8988T (cell line): ENCODE results near the gene CCDC61.

Experiments
- DNase-seq: peaks from one replicate; pipeline ENCODE4 v3.0.0; 2011

The CCDC61 gene, protein sequence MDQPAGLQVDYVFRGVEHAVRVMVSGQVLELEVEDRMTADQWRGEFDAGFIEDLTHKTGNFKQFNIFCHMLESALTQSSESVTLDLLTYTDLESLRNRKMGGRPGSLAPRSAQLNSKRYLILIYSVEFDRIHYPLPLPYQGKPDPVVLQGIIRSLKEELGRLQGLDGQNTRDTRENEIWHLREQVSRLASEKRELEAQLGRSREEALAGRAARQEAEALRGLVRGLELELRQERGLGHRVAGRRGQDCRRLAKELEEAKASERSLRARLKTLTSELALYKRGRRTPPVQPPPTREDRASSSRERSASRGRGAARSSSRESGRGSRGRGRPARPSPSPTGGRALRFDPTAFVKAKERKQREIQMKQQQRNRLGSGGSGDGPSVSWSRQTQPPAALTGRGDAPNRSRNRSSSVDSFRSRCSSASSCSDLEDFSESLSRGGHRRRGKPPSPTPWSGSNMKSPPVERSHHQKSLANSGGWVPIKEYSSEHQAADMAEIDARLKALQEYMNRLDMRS

GRCh38 chr19:45994998-45995714 lies at the start of gene CCDC61:
TSS of gene CCDC61 (plus strand) at chr19:45995467. CDS start at chr19:46003019, 7,552 bp downstream.
- peak; percentile 82 for DNase-seq

- DNase-seq = no peak
Measured at GRCh38 chr19:45947926-45948325, 47.3 kb upstream of the CCDC61 start.

DNA sequence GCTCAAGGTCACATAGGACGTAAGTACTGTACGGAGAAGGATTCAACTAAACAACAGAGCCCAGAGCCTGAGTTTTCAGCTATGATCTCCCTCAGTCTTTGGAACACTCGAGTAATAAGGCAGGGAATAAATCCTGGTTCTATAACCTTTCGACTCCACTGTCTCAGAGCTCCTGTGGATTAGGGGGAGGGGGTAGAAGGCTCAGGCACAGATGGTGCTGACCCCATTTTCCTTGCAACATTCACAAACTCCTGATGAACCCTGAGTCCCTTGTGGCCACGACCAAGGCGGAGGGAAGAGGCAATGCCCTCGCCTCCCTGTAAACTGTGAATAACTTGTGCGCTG lies 43.0 kb upstream of the CCDC61 start:
- no peak for DNase-seq

GRCh38 chr19:45952686-45953505 lies 42.4 kb upstream of the CCDC61 start:
- no peak for DNase-seq

GRCh38 chr19:45953676-45954075 lies 41.6 kb upstream of the CCDC61 start:
- DNase-seq = no peak

GRCh38 chr19:45954156-45954555 lies 41.1 kb upstream of the CCDC61 start:
- DNase-seq = no peak

DNA sequence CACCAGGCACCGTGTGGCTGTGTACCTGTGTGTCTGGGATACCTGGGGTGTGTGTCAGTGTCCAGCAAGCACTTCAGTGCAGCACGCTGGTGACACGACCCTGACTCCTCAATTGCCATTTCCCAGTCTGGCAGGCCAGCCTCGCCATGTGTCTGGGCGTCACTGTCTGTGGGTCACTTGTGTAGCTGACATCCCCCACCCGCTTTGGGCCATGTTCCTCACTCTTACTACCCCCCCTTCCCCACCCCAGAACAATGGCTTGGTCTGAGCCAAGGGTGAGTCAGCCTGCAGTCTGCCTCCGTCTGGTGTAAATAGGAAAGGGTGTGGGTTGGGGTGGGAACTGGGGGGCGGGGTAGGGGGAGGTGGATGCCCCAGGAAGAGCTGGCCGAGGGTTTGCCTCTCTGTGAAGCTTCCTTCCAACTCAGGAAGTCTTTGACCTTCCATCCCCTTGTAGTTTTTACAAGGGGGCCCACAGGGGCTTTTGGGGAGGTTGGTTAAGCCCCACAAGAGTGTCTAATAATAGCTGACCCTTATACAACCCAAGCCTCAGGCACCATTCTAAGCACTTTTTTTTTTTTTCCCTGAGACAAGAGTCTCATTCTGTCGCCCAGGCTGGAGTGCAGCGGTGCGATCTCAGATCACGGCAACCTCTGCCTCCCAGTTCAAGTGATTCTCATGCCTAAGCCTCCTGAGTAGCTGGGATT lies 39.2 kb upstream of the CCDC61 start:
- no peak for DNase-seq

GRCh38 chr19:45958320-45958719 lies 36.9 kb upstream of the CCDC61 start:
- no peak for DNase-seq

DNA sequence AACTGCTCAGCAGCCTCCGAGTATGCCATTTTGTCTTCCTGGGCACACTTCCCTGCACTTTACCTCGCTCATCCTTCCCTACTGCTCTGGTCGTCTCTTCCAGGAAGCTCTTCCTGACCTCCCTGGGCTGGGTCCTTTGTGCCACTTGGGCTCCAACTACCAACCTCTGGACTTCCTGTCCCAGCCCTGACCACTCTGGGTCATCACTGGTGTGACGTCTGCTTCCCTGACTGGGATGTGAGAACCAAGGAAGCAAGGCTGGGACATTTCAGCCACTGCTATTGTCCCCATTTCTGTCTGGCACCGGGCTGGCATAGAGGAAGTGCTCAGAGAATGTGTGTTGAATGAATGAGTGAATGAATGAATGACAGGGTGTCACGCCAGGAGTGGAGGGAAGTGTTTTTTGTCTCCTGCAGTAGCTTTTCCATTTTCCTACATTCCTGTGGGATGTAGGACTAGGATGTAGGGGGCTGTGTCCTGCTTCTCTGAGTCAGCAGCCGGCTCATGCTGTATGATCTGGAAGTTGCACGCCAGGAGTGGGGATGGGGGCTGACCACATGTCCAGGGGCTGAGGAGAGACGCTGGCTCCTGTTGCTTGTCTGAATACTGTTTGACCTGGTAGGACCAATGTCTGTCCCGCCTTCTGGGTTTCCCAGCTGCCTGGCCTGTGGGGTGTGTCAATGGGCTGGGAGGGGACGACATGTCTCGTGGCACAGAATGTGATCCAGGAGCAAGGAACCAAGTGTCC lies 36.3 kb upstream of the CCDC61 start:
- no peak for DNase-seq

- DNase-seq = no peak
Measured at GRCh38 chr19:45959517-45960025, 35.7 kb upstream of the CCDC61 start.

GRCh38 chr19:45960595-45961235 lies 34.6 kb upstream of the CCDC61 start:
- no peak for DNase-seq

DNA sequence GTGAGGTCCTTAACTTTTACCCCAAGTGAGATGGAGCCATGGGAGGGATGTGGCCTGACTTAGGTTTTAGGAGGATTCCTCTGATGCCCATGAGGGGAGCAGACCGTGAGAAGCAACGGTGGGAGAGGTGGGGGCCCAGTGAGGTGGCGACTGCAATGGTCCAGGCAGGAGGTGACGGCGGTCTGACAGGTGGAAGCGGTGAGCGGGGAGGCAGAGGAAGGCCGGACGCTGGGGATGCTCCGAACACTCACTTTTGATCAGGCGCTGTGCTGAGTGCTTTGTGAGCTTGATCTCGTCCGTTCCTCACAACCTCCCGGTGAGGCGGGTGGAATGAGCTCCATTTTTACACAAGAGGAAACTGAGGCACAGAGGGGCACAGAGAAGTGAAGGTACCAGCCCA lies 33.2 kb upstream of the CCDC61 start:
- no peak for DNase-seq

GRCh38 chr19:45967246-45967645 lies 28.0 kb upstream of the CCDC61 start:
- DNase-seq = no peak

- no peak for DNase-seq
Measured at GRCh38 chr19:45968626-45969025, 26.6 kb upstream of the CCDC61 start.

GRCh38 chr19:45969676-45970075 lies 25.6 kb upstream of the CCDC61 start:
- DNase-seq = no peak

DNA sequence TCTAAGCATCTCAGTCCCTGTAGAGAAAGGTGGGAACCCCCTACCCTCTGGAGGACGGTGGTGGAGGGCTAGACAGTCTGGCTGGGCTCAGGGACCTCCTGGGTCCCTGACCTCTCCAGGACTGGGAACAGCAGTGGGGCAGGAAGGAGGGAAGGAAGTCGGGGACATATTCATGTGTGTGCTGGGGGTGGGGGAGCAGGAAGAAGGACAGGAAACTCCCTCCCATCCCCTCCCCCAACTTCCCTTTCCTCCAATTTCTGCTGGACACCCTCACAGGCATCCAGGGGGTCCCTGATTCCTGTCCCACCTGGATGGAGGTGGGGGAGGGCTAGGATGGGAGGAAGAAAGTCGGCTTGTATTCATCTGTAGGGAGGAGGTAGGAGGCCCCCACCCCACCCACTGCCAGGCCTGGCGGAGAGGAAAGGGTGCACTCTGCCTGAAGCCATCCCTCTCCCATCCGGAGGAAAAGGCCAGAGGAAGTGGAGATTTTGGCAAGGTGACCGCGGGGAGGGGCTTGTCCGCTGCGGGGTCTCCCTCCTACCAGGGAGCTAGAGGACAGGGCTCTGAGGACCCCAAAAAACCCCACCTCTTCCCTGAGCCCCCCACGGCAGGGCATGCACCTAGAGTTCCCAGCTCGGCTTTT lies 23.9 kb upstream of the CCDC61 start:
- no peak for DNase-seq

DNA sequence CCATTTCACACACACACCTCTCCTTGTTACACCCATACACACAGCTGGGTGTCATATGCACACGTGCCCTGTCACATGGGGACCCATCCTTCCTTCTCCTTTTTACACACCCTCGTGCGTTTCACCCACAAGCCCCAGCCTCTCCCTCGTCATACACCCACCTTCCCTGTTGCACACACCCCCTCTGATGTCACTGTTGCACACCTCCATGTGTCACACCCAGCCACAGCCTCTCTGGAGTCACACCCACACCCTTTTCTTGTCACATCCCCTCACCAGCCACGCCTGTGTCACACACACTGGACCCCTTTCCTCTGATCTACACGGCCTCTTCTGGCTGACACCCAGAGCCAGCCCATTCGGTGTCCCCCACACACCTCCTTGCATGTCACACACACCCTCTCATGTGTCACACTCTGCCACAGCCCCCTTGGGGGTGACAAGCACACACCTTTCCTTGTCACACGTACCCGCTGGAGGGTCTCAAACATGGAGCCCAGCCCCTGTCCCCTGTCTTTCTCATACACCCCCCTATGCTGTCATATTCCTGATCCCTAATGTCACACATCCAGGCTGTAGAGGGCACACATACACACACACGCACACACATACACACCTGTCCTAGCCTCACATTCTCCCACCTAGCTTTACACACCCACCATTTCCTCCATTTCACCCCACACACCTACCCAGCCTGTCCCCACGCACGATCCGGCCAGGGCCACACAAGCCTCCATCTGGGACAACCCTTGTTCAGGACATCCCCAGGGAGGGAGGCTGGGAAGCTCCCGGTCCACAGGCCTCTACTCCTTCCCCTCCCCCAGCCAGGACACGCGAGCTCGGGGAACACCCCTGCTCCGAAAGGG lies 23.0 kb upstream of the CCDC61 start:
- DNase-seq = no peak

DNA sequence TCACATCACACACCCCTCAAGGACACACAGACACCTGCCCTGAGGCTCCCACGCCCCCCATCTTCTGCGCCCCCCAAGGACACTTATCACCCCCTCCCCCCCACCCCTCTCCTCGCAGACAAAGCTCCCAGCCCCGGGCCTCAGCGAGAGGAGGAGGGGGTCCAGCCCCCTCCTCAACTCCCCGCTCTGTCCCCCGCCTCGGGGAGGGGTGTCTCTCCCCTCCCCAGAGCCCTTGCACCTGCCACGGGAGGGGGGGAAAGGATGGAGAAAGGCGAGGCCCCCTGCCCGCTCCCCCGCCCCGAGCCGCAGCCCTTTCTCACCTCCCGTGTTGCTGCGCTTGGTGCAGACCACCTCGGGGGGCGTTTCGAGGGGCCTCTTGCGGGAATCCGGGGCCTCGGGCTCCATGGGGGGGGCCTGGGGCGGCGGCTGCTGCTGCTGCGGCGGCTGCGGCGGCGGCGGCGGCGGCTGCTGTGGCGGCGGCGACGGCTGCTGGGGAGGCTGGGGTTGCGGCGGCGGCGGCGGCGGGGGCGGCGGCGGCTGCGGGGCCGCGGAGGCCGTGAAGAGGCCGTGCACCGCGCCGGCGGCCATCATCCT lies 22.2 kb upstream of the CCDC61 start:
- no peak for DNase-seq
